Sigmoid colon (tissue), 3 donors: ENCODE data around the gene PFKP.

Experiments used
- POLR2A ChIP-seq, 2 donors: fragments of 450-650 bp; IDR thresholded peaks; one replicate each; pipeline ENCODE4 v1.6.1; 2016; ENCODE audit warnings: antibody characterized with exemption in 2 of 2, mild to moderate bottlenecking in 2 of 2, moderate library complexity in 2 of 2
- TF ChIP-seq, protein P1 (sequence below), 4 experiments: fragments of 450-650 bp in 3 of 4; fragments of 200-600 bp in 1 of 4; IDR thresholded peaks; one replicate each; pipeline ENCODE4 v1.5.1; 2016 to 2019; ENCODE audit warnings: antibody characterized with exemption in 4 of 4, mild to moderate bottlenecking in 3 of 4, moderate library complexity in 2 of 4

DNA sequence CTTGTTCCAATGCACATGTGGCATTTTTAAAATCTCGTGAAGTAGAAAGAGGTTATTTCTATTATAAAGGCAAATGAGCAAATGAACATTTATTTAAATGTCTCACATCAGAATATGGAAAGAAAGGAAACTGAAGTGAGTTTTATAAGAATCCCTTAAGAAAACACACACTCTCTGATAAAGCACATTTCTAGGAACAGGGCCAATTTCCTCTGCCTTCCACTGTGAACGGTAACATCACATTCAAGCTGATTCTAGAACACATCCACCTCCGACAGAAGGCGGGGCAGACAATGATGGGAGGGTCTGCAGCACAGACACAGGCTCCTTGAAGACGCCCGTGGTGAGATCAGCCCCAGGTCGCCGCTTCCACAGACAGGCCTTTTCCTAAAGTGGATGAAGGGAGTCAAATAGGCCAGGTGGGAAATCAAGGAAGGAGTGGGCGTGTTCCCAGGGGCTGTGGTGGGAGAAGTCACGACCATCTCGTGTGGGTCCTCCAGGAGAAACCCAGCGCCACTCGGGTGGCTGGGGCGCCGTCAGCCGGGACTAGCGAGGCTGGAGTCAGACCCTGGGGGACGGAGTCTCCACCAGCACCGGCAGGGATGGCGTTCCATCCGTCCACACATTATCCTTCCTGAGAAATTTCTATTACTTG, 74.1 kb downstream of the PFKP start:
- TF ChIP-seq, protein P1, sequence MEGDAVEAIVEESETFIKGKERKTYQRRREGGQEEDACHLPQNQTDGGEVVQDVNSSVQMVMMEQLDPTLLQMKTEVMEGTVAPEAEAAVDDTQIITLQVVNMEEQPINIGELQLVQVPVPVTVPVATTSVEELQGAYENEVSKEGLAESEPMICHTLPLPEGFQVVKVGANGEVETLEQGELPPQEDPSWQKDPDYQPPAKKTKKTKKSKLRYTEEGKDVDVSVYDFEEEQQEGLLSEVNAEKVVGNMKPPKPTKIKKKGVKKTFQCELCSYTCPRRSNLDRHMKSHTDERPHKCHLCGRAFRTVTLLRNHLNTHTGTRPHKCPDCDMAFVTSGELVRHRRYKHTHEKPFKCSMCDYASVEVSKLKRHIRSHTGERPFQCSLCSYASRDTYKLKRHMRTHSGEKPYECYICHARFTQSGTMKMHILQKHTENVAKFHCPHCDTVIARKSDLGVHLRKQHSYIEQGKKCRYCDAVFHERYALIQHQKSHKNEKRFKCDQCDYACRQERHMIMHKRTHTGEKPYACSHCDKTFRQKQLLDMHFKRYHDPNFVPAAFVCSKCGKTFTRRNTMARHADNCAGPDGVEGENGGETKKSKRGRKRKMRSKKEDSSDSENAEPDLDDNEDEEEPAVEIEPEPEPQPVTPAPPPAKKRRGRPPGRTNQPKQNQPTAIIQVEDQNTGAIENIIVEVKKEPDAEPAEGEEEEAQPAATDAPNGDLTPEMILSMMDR (IDR thresholded peaks at IDR 0.05) = no peak
- no peak for TF ChIP-seq POLR2A (IDR thresholded peaks at IDR 0.05)
